K562 (cell line): ENCODE data around the gene FUCA1. TPM values are rescaled to one million over a fixed set of nuclear protein-coding genes. Genes with fewer than 3 reads are reported as not detected.
A peak's percentile ranks its signal among the peaks of the same experiment; 100 is the strongest.

Experiments used
- FOXP1 ChIP-seq: sonication (generic); formaldehyde crosslinking; IDR thresholded peaks from 2 replicates; pipeline ENCODE4 v1.8.0; 2022; ENCODE audit warnings: mild to moderate bottlenecking, missing genetic modification reagents
- KLF16 ChIP-seq: IDR thresholded peaks from 2 replicates; pipeline ENCODE4 v1.6.1; 2016; ENCODE audit warnings: antibody characterized with exemption
- KLF6 ChIP-seq: fragments of 250-450 bp; sonication (Bioruptor Pico); IDR thresholded peaks from 2 replicates; pipeline ENCODE4 v1.4.0; 2020; ENCODE audit warnings: mild to moderate bottlenecking, moderate library complexity, borderline replicate concordance
- MECOM ChIP-seq: fragments of 250-450 bp; sonication (Bioruptor Pico); IDR thresholded peaks from 2 replicates; pipeline ENCODE4 v1.8.0; 2022; ENCODE audit warnings: inconsistent platforms
- MEF2A ChIP-seq: IDR thresholded peaks from 2 replicates; pipeline ENCODE4 v1.6.1; 2011; ENCODE audit warnings: low read depth, mild to moderate bottlenecking, low read length, moderate library complexity; ENCODE audit not compliant: control insufficient read depth
- NONO ChIP-seq, 2 experiments: fragments of 200-400 bp in 1 of 2; fragments of 450-650 bp in 1 of 2; formaldehyde crosslinking in 1 of 2; IDR thresholded peaks; 2 replicates each; pipeline ENCODE4 v1.6.1; 2017; ENCODE audit warnings: low read depth in 2 of 2, mild to moderate bottlenecking in 2 of 2, moderate library complexity in 2 of 2, low read length in 1 of 2
- NR2C2 ChIP-seq, 2 experiments: fragments of 200-800 bp in 1 of 2; sonication (Bioruptor generic) in 1 of 2; sonication (generic) in 1 of 2; formaldehyde crosslinking in 1 of 2; IDR thresholded peaks; 2 replicates each; pipeline versions ENCODE4 v1.6.1 to v1.8.0; 2016 to 2022; ENCODE audit warnings: mild to moderate bottlenecking in 1 of 2, missing compliant biosample characterization in 1 of 2, missing genetic modification characterization in 1 of 2, missing genetic modification reagents in 1 of 2
- ZC3H11A ChIP-seq: IDR thresholded peaks from 2 replicates; pipeline ENCODE4 v1.6.1; 2012; ENCODE audit warnings: low read depth, low read length, improper control_type of control experiment
- ZNF431 ChIP-seq: sonication (generic); formaldehyde crosslinking; IDR thresholded peaks from 2 replicates; pipeline ENCODE4 v1.8.0; 2022; ENCODE audit warnings: mild to moderate bottlenecking, missing genetic modification reagents
- ZNF561 ChIP-seq: fragments of 450-650 bp; formaldehyde crosslinking; conservative IDR thresholded peaks from 2 replicates; pipeline ENCODE4 v1.4.0; 2020; ENCODE audit warnings: mild to moderate bottlenecking, moderate library complexity
- polyA plus RNA-seq, 8 experiments: library from polyadenylated mRNA; depleted of rRNA in 4 of 8; stranded (reverse) in 5 of 8; unstranded in 3 of 8; fragments of >200 nt; fragmentation: Nextera tagmentation in 2 of 8; fragmentation: Illumina TruSeq in 1 of 8; extraction: Ambion mirVana in 2 of 8; extraction: Trizol in 1 of 8; gene quantifications; 2 replicates each; pipeline versions ENCODE4 v1.2.1 to v1.2.3, GENCODE V29; 2011 to 2014; ENCODE audit warnings: inconsistent platforms in 1 of 8, missing spikeins in 1 of 8
- total RNA-seq, 7 experiments: library from RNA; depleted of rRNA in 6 of 7; stranded (reverse); fragments of >200 nt in 6 of 7; fragmentation: Illumina TruSeq in 2 of 7; extraction: Trizol in 2 of 7; gene quantifications; 2 replicates each; pipeline versions ENCODE4 v1.2.1 to v1.2.3, GENCODE V29; 2011 to 2021; ENCODE audit warnings: low replicate concordance in 1 of 7
- TF ChIP-seq, protein P1 (sequence below): fragments of 250-450 bp; sonication (Bioruptor Pico); IDR thresholded peaks from 2 replicates; pipeline ENCODE4 v1.8.0; 2021; ENCODE audit warnings: borderline replicate concordance, mild to moderate bottlenecking, moderate library complexity; ENCODE audit not compliant: poor library complexity, severe bottlenecking
- TF ChIP-seq, protein P2 (sequence below), 2 experiments: fragments of 450-650 bp in 1 of 2; sonication (generic) in 1 of 2; formaldehyde crosslinking in 1 of 2; IDR thresholded peaks; 2 replicates each; pipeline versions ENCODE4 v1.7.1 to v1.9.0; 2016 to 2022; ENCODE audit warnings: inconsistent platforms in 1 of 2, mild to moderate bottlenecking in 1 of 2, missing genetic modification reagents in 1 of 2
- TF ChIP-seq, protein P3 (sequence below), 2 experiments: IDR thresholded peaks in 1 of 2; conservative IDR thresholded peaks in 1 of 2; 2 replicates each; pipeline ENCODE4 v1.6.1; 2016; ENCODE audit warnings: low read depth in 2 of 2, mild to moderate bottlenecking in 1 of 2, missing compliant biosample characterization in 1 of 2, missing genetic modification characterization in 1 of 2, moderate library complexity in 1 of 2

Gene FUCA1
- total and polyA plus RNA-seq, 9 of the 15 experiments (the other 6 are each of a cell fraction or from before 2014, with no cell fraction given): 7.0 to 20.5 (median 13.5) TPM

DNA sequence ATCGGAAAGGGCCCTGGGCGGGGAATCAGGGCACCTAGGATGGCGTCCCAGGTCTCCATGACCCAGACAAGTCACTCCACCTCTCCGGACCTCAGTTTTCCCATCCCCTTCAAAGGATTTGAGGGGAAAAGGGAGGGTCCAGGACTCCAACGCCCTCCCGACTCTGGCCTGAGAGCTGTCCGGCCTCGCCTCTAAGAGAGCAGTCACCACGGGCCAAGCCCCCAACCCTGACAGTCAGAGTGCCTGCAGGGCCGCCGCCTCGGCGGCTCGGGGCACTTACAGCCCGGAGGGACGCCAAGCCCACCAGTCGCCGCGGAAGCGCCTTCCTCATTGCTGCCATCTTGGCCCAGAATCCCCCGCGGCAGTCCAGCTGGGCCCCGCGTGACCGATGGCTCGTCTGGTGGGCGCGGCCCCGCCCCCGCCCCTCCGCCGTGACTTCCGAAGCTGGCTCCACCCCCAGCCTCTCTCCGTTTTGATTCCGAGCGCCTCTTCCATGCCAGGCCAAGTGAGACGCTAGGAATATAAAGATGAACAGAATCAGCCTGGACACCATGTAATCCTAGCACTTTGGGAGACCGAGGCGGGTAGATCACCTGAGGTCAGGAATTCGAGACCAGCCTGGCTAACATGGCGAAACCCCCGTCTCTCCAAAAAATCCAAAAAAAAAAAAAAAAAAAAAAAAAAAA lies 42.9 kb downstream of the FUCA1 start, which contains the start of gene HMGCL (continued):
- TF ChIP-seq NR2C2 (CRISPR knock-in tag; IDR thresholded peaks at IDR 0.05) (no peak; the same call in 1 of the 2 replicates), NR2C2 (tag; IDR thresholded peaks at IDR 0.05) (peak; percentile 60; the same call in 1 of the 2 replicates), KLF16 (no peak), MECOM (CRISPR knock-in tag) (no peak), ZNF561 (CRISPR knock-in tag) (no peak), NONO (IDR thresholded peaks at IDR 0.05; ENCODE audit: low read depth in 2 of 2, low read length in 1 of 2) (peak in 1 of 2 experiments; percentile 38; a peak in 1 of 4 replicates), FOXP1 (CRISPR knock-in tag) (no peak), ZNF431 (CRISPR knock-in tag) (no peak), MEF2A (no peak), KLF6 (peak; percentile 71; the same call in 1 of the 2 replicates), ZC3H11A (no peak)
- TF ChIP-seq, protein P1, sequence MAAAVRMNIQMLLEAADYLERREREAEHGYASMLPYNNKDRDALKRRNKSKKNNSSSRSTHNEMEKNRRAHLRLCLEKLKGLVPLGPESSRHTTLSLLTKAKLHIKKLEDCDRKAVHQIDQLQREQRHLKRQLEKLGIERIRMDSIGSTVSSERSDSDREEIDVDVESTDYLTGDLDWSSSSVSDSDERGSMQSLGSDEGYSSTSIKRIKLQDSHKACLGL (CRISPR knock-in tag): no peak
- TF ChIP-seq, protein P2, sequence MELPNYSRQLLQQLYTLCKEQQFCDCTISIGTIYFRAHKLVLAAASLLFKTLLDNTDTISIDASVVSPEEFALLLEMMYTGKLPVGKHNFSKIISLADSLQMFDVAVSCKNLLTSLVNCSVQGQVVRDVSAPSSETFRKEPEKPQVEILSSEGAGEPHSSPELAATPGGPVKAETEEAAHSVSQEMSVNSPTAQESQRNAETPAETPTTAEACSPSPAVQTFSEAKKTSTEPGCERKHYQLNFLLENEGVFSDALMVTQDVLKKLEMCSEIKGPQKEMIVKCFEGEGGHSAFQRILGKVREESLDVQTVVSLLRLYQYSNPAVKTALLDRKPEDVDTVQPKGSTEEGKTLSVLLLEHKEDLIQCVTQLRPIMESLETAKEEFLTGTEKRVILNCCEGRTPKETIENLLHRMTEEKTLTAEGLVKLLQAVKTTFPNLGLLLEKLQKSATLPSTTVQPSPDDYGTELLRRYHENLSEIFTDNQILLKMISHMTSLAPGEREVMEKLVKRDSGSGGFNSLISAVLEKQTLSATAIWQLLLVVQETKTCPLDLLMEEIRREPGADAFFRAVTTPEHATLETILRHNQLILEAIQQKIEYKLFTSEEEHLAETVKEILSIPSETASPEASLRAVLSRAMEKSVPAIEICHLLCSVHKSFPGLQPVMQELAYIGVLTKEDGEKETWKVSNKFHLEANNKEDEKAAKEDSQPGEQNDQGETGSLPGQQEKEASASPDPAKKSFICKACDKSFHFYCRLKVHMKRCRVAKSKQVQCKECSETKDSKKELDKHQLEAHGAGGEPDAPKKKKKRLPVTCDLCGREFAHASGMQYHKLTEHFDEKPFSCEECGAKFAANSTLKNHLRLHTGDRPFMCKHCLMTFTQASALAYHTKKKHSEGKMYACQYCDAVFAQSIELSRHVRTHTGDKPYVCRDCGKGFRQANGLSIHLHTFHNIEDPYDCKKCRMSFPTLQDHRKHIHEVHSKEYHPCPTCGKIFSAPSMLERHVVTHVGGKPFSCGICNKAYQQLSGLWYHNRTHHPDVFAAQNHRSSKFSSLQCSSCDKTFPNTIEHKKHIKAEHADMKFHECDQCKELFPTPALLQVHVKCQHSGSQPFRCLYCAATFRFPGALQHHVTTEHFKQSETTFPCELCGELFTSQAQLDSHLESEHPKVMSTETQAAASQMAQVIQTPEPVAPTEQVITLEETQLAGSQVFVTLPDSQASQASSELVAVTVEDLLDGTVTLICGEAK (IDR thresholded peaks at IDR 0.05): no peak
- TF ChIP-seq, protein P2 (CRISPR knock-in tag; IDR thresholded peaks at IDR 0.05): no peak
- TF ChIP-seq, protein P3, sequence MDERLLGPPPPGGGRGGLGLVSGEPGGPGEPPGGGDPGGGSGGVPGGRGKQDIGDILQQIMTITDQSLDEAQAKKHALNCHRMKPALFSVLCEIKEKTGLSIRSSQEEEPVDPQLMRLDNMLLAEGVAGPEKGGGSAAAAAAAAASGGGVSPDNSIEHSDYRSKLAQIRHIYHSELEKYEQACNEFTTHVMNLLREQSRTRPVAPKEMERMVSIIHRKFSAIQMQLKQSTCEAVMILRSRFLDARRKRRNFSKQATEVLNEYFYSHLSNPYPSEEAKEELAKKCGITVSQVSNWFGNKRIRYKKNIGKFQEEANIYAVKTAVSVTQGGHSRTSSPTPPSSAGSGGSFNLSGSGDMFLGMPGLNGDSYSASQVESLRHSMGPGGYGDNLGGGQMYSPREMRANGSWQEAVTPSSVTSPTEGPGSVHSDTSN (CRISPR knock-in tag; IDR thresholded peaks at IDR 0.05; ENCODE audit: low read depth): no peak
- TF ChIP-seq, protein P3 (tag; conservative IDR thresholded peaks at IDR 0.05; ENCODE audit: low read depth): no peak
